HepG2 (cell line): ENCODE measurements around the gene UBTF. TPM values are rescaled to one million over a fixed set of nuclear protein-coding genes. Genes with fewer than 3 reads are reported as not detected.
A peak's percentile ranks its signal among the peaks of the same experiment; 100 is the strongest.

Experiments used
- HNF4A ChIP-seq: sonication (generic); formaldehyde crosslinking; IDR thresholded peaks from 2 replicates; pipeline ENCODE4 v1.4.0; 2020; ENCODE audit warnings: missing genetic modification reagents
- HNRNPUL1 ChIP-seq: fragments of 200-400 bp; formaldehyde crosslinking; IDR thresholded peaks from 2 replicates; pipeline ENCODE4 v1.6.1; 2017; ENCODE audit warnings: low read depth, mild to moderate bottlenecking, low read length, moderate library complexity
- HOXA5 ChIP-seq: sonication (generic); formaldehyde crosslinking; IDR thresholded peaks from 2 replicates; pipeline ENCODE4 v1.4.0; 2020; ENCODE audit warnings: missing genetic modification reagents
- JUND ChIP-seq: sonication (generic); formaldehyde crosslinking; IDR thresholded peaks from 2 replicates; pipeline ENCODE4 v1.8.0; 2022; ENCODE audit warnings: mild to moderate bottlenecking, missing genetic modification reagents
- KDM3A ChIP-seq: IDR thresholded peaks from 2 replicates; pipeline ENCODE4 v1.6.1; 2018; ENCODE audit warnings: low read depth, missing compliant biosample characterization
- MAFG ChIP-seq: sonication (generic); formaldehyde crosslinking; IDR thresholded peaks from 2 replicates; pipeline ENCODE4 v1.5.1; 2020; ENCODE audit warnings: mild to moderate bottlenecking, missing genetic modification reagents
- MIER3 ChIP-seq: IDR thresholded peaks from 2 replicates; pipeline ENCODE4 v1.6.1; 2016; ENCODE audit warnings: missing compliant biosample characterization, borderline replicate concordance
- PAWR ChIP-seq: sonication (generic); formaldehyde crosslinking; IDR thresholded peaks from 2 replicates; pipeline ENCODE4 v1.4.0; 2020; ENCODE audit warnings: missing genetic modification reagents, mild to moderate bottlenecking, borderline replicate concordance
- SIX1 ChIP-seq: sonication (generic); formaldehyde crosslinking; IDR thresholded peaks from 2 replicates; pipeline ENCODE4 v1.4.0; 2020; ENCODE audit warnings: missing genetic modification reagents, borderline replicate concordance
- SP140L ChIP-seq: sonication (generic); formaldehyde crosslinking; IDR thresholded peaks from 2 replicates; pipeline ENCODE4 v1.4.0; 2020; ENCODE audit warnings: missing genetic modification reagents, borderline replicate concordance
- STAG1 ChIP-seq: sonication (generic); formaldehyde crosslinking; IDR thresholded peaks from 2 replicates; pipeline ENCODE4 v1.4.0; 2020; ENCODE audit warnings: missing genetic modification reagents
- ZNF232 ChIP-seq: sonication (generic); formaldehyde crosslinking; IDR thresholded peaks from 2 replicates; pipeline ENCODE4 v1.4.0; 2020; ENCODE audit warnings: missing genetic modification reagents, borderline replicate concordance
- ZNF337 ChIP-seq: sonication (generic); formaldehyde crosslinking; IDR thresholded peaks from 2 replicates; pipeline ENCODE4 v1.5.1; 2020; ENCODE audit warnings: missing genetic modification reagents, low read depth, mild to moderate bottlenecking, borderline replicate concordance
- ZNF33B ChIP-seq: sonication (generic); formaldehyde crosslinking; IDR thresholded peaks from 2 replicates; pipeline ENCODE4 v1.5.1; 2020; ENCODE audit warnings: mild to moderate bottlenecking, missing genetic modification reagents
- ZNF496 ChIP-seq: sonication (generic); formaldehyde crosslinking; IDR thresholded peaks from 2 replicates; pipeline ENCODE4 v1.8.1; 2023; ENCODE audit warnings: mild to moderate bottlenecking, moderate library complexity, missing genetic modification reagents; ENCODE audit not compliant: insufficient replicate concordance
- ZNF780A ChIP-seq: sonication (generic); formaldehyde crosslinking; IDR thresholded peaks from 2 replicates; pipeline ENCODE4 v1.8.0; 2022; ENCODE audit warnings: mild to moderate bottlenecking, missing genetic modification reagents, moderate library complexity
- polyA plus RNA-seq, 8 experiments: library from polyadenylated mRNA; depleted of rRNA in 3 of 8; stranded (reverse) in 7 of 8; unstranded in 1 of 8; fragments of >200 nt; fragmentation: Illumina TruSeq in 4 of 8; extraction: Trizol in 4 of 8; gene quantifications; 2 replicates each; pipeline versions ENCODE4 v1.2.1 to v1.2.3, GENCODE V29; 2011 to 2016; ENCODE audit warnings: low read depth in 4 of 8, missing spikeins in 1 of 8, mixed read lengths in 1 of 8; ENCODE audit not compliant: insufficient read depth in 1 of 8
- total RNA-seq, 5 experiments: library from RNA; depleted of rRNA; stranded (reverse); fragments of >200 nt; fragmentation: Illumina TruSeq; extraction: Trizol; gene quantifications; 2 replicates each; pipeline ENCODE4 v1.2.3, GENCODE V29; 2016; ENCODE audit warnings: low read depth in 1 of 5
- TF ChIP-seq, protein P1 (sequence below): sonication (generic); formaldehyde crosslinking; IDR thresholded peaks from 2 replicates; pipeline ENCODE4 v1.8.1; 2023; ENCODE audit warnings: missing genetic modification reagents, inconsistent platforms, borderline replicate concordance
- TF ChIP-seq, protein P2 (sequence below): sonication (generic); formaldehyde crosslinking; IDR thresholded peaks from 2 replicates; pipeline ENCODE4 v1.4.0; 2020; ENCODE audit warnings: mild to moderate bottlenecking, missing genetic modification reagents
- TF ChIP-seq, protein P3 (sequence below): sonication (generic); formaldehyde crosslinking; IDR thresholded peaks from 2 replicates; pipeline ENCODE4 v1.5.1; 2020; ENCODE audit warnings: missing genetic modification reagents, mild to moderate bottlenecking, borderline replicate concordance
- TF ChIP-seq, protein P4 (sequence below): sonication (generic); formaldehyde crosslinking; IDR thresholded peaks from 2 replicates; pipeline ENCODE4 v1.5.1; 2020; ENCODE audit warnings: missing genetic modification reagents, mild to moderate bottlenecking, borderline replicate concordance
- TF ChIP-seq, protein P5 (sequence below): sonication (generic); formaldehyde crosslinking; conservative IDR thresholded peaks from 2 replicates; pipeline ENCODE4 v1.8.0; 2022; ENCODE audit warnings: low read depth, missing genetic modification reagents

The UBTF gene
- total and polyA plus RNA-seq, 2 of the 13 experiments (the other 11 are each of a cell fraction or from before 2014, with no cell fraction given) = 15.2 to 60.9 TPM

DNA sequence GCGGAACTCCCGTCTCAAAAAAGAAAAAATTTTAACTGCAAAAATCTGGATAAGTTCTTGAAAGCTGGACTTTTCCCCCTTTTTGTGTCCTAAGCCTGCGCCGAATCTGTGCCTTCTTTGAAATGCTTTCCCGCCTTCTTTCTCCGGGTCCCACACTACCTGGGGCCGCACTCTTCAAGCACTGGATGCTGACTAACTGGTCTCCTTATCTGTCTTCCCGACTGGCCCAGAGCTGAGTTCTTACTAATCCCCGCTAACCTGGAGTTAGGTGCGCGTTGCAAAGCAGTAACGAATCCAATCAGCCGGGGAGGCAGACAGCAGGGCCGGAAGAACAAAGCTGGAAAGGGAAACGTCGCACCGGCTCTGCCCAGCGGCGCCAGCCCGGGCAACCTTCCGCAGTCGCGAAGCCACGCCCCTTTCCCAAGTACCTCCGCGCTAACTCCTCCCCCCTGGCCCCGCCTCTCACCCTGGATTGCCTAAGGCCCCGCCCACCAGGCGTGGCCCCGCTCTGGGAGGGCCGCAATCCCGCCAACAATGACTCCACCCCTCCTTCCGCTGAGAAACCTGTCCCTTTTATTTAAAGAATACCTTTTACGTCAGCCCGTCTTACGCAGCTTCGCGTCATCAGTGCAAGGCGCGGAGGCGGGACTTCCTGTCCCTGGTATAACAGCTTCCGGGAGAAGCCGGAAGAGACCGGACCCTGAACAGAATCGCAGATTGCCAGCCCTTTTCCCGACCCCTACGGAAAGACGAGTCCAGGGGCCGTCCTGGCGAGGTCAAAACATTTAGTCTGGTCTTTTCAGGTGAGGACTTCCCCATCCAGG lies 33.0 kb downstream of the UBTF start, which contains the start of gene TMUB2 (continued):
- TF ChIP-seq, protein P1, sequence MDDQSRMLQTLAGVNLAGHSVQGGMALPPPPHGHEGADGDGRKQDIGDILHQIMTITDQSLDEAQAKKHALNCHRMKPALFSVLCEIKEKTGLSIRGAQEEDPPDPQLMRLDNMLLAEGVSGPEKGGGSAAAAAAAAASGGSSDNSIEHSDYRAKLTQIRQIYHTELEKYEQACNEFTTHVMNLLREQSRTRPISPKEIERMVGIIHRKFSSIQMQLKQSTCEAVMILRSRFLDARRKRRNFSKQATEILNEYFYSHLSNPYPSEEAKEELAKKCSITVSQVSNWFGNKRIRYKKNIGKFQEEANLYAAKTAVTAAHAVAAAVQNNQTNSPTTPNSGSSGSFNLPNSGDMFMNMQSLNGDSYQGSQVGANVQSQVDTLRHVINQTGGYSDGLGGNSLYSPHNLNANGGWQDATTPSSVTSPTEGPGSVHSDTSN (CRISPR knock-in tag) = 0 out of 2 replicates have a peak, but pooled peaks have one; percentile 63
- TF ChIP-seq ZNF496 (CRISPR knock-in tag) (no peak), KDM3A (CRISPR knock-in tag) (no peak), HOXA5 (peak; percentile 80; the same call in 1 of the 2 replicates), ZNF232 (peak; percentile 71; the same call in 1 of the 2 replicates), SP140L (CRISPR knock-in tag) (peak; percentile 14; the same call in 1 of the 2 replicates), HNF4A (no peak; the same call in 1 of the 2 replicates), HNRNPUL1 (no peak), STAG1 (CRISPR knock-in tag) (peak; percentile 34), MIER3 (CRISPR knock-in tag) (peak; percentile 31; the same call in 1 of the 2 replicates), ZNF337 (CRISPR knock-in tag) (no peak), SIX1 (CRISPR knock-in tag) (no peak), ZNF780A (CRISPR knock-in tag) (no peak), PAWR (CRISPR knock-in tag) (peak; percentile 30; the same call in 1 of the 2 replicates), MAFG (CRISPR knock-in tag) (no peak), ZNF33B (CRISPR knock-in tag) (no peak), JUND (0 out of 2 replicates have a peak, but pooled peaks have one; percentile 49)
- TF ChIP-seq, protein P2, sequence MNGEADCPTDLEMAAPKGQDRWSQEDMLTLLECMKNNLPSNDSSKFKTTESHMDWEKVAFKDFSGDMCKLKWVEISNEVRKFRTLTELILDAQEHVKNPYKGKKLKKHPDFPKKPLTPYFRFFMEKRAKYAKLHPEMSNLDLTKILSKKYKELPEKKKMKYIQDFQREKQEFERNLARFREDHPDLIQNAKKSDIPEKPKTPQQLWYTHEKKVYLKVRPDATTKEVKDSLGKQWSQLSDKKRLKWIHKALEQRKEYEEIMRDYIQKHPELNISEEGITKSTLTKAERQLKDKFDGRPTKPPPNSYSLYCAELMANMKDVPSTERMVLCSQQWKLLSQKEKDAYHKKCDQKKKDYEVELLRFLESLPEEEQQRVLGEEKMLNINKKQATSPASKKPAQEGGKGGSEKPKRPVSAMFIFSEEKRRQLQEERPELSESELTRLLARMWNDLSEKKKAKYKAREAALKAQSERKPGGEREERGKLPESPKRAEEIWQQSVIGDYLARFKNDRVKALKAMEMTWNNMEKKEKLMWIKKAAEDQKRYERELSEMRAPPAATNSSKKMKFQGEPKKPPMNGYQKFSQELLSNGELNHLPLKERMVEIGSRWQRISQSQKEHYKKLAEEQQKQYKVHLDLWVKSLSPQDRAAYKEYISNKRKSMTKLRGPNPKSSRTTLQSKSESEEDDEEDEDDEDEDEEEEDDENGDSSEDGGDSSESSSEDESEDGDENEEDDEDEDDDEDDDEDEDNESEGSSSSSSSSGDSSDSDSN (CRISPR knock-in tag) = peak; percentile 82
- TF ChIP-seq, protein P3, sequence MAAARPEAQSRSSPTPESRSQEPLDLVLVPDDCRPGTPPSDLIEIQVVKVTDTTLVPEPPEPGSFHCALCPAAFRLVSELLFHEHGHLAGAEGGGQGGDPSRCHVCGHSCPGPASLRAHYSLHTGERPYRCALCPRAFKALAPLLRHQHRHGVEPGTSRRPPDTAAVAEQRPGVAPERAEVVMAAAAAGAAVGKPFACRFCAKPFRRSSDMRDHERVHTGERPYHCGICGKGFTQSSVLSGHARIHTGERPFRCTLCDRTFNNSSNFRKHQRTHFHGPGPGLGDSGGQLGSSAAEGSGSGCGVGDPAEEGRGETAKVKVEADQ (CRISPR knock-in tag) = no peak; the same call in 1 of the 2 replicates
- TF ChIP-seq, protein P4, sequence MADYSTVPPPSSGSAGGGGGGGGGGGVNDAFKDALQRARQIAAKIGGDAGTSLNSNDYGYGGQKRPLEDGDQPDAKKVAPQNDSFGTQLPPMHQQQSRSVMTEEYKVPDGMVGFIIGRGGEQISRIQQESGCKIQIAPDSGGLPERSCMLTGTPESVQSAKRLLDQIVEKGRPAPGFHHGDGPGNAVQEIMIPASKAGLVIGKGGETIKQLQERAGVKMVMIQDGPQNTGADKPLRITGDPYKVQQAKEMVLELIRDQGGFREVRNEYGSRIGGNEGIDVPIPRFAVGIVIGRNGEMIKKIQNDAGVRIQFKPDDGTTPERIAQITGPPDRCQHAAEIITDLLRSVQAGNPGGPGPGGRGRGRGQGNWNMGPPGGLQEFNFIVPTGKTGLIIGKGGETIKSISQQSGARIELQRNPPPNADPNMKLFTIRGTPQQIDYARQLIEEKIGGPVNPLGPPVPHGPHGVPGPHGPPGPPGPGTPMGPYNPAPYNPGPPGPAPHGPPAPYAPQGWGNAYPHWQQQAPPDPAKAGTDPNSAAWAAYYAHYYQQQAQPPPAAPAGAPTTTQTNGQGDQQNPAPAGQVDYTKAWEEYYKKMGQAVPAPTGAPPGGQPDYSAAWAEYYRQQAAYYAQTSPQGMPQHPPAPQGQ = no peak
- TF ChIP-seq, protein P5, sequence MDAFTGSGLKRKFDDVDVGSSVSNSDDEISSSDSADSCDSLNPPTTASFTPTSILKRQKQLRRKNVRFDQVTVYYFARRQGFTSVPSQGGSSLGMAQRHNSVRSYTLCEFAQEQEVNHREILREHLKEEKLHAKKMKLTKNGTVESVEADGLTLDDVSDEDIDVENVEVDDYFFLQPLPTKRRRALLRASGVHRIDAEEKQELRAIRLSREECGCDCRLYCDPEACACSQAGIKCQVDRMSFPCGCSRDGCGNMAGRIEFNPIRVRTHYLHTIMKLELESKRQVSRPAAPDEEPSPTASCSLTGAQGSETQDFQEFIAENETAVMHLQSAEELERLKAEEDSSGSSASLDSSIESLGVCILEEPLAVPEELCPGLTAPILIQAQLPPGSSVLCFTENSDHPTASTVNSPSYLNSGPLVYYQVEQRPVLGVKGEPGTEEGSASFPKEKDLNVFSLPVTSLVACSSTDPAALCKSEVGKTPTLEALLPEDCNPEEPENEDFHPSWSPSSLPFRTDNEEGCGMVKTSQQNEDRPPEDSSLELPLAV (CRISPR knock-in tag) = no peak
